Adrenal gland (tissue), 12 donors: ENCODE results near the gene PDE6B. TPM values are rescaled to one million over a fixed set of nuclear protein-coding genes. Genes with fewer than 3 reads are reported as not detected.

Experiments
- DNase-seq, 7 donors: peaks; one replicate each; pipeline ENCODE4 v3.0.0-alpha.2; 2019 to 2020
- H3K27ac ChIP-seq, 5 donors: fragments of 200-600 bp; sonication (generic) in 4 of 5; 1 replicate in 3 of 5; 2 replicates in 2 of 5; pipeline versions ENCODE4 v1.5.1 to v1.8.0; 2016 to 2020; ENCODE audit warnings: mild to moderate bottlenecking in 1 of 5
- H3K27me3 ChIP-seq: fragments of 200-600 bp; 2 replicates; pipeline ENCODE4 v1.8.0; 2021
- H3K36me3 ChIP-seq, 2 donors: fragments of 200-600 bp; replicated peaks in 1 of 2; 1 replicate in 1 of 2; 2 replicates in 1 of 2; pipeline versions ENCODE4 v1.5.1 to v1.8.0; 2018 to 2022
- H3K4me1 ChIP-seq, 2 donors: fragments of 200-600 bp; replicated peaks in 1 of 2; 1 replicate in 1 of 2; 2 replicates in 1 of 2; pipeline versions ENCODE4 v1.5.1 to v1.8.0; 2018 to 2021
- H3K4me3 ChIP-seq, 4 donors: fragments of 200-600 bp; sonication (generic) in 3 of 4; one replicate each; pipeline ENCODE4 v1.5.1; 2016 to 2018
- H3K9me3 ChIP-seq, 3 donors: fragments of 200-600 bp; sonication (generic) in 1 of 3; replicated peaks in 1 of 3; 1 replicate in 2 of 3; 2 replicates in 1 of 3; pipeline versions ENCODE4 v1.5.1 to v1.8.0; 2016 to 2021
- POLR2A ChIP-seq, 2 donors: fragments of 450-650 bp; IDR thresholded peaks; one replicate each; pipeline ENCODE4 v1.6.1; 2017; ENCODE audit warnings: antibody characterized with exemption in 2 of 2, mild to moderate bottlenecking in 2 of 2, moderate library complexity in 1 of 2
- WGBS, 4 donors: extraction: QIAGEN DNeasy Blood & Tissue Kit in 2 of 4; methylation state at CpG; one replicate each; pipeline versions ENCODE4 v1.1.5 to v1.1.7; 2013 to 2017; 5-methylcytosine and 5-hydroxymethylcytosine counted together
- intact Hi-C, 2 donors: fragments of 100-400 bp; cut with DNase I; formaldehyde crosslinking; loops; one replicate each; pipeline versions ENCODE4 v1.14.1 to v1.15.0; 2022 to 2023
- polyA plus RNA-seq, 3 donors: library from polyadenylated mRNA; stranded (reverse); fragments of 200-250 nt in 2 of 3; fragments of 350-450 nt in 1 of 3; fragmentation: Illumina TruSeq in 1 of 3; extraction: RNeasy Lipid Tissue Mini Kit (QIAGEN cat#74804) in 1 of 3; gene quantifications; one replicate each; pipeline ENCODE4 v1.2.3, GENCODE V29; 2013 to 2014
- total RNA-seq, 9 donors: library from RNA; depleted of rRNA in 4 of 9; stranded (reverse); fragments of >200 nt in 4 of 9; fragments of 120-200 nt in 1 of 9; fragmentation: NEBNext Ultra II Directional in 1 of 9; extraction: Animal tissue kit (Norgen Biotek cat#: 25700) in 1 of 9; gene quantifications; one replicate each; pipeline versions ENCODE4 v1.1.0 to v1.2.4, GENCODE V29; 2013 to 2023
- TF ChIP-seq, protein P1 (sequence below), 6 experiments: fragments of 450-650 bp in 4 of 6; fragments of 200-600 bp in 2 of 6; sonication (generic) in 1 of 6; IDR thresholded peaks; 1 replicate in 5 of 6; 2 replicates in 1 of 6; pipeline versions ENCODE4 v1.5.1 to v1.8.0; 2016 to 2021; ENCODE audit warnings: antibody characterized with exemption in 6 of 6, mild to moderate bottlenecking in 2 of 6, moderate library complexity in 1 of 6
- donor health status: healthy with polysubstance abuse.
- donor health status: Bipolar disorder and iron deficiency.
- donor health status: DM: yes; HTN: yes; CAD: no.
- donor health status: DM: no; HTN: no; CAD: no.
- donor health status: DM: no; HTN: no; CAD: no.
- donor health status: DM: yes; HTN: yes; CAD: no.

The PDE6B gene
- total and polyA plus RNA-seq, 12 donors, result 0.68 to 26.6 (median 1.9) TPM; not detected in 2

GRCh38 chr4:649751-650310, 24.5 kb downstream of the PDE6B start:
- 74 to 89% (median 85%) methylated on average over 6 to 13 of the region's 13 CpGs for WGBS, 4 donors

GRCh38 chr4:650461-650860, 25.1 kb downstream of the PDE6B start:
- TF ChIP-seq, protein P1, sequence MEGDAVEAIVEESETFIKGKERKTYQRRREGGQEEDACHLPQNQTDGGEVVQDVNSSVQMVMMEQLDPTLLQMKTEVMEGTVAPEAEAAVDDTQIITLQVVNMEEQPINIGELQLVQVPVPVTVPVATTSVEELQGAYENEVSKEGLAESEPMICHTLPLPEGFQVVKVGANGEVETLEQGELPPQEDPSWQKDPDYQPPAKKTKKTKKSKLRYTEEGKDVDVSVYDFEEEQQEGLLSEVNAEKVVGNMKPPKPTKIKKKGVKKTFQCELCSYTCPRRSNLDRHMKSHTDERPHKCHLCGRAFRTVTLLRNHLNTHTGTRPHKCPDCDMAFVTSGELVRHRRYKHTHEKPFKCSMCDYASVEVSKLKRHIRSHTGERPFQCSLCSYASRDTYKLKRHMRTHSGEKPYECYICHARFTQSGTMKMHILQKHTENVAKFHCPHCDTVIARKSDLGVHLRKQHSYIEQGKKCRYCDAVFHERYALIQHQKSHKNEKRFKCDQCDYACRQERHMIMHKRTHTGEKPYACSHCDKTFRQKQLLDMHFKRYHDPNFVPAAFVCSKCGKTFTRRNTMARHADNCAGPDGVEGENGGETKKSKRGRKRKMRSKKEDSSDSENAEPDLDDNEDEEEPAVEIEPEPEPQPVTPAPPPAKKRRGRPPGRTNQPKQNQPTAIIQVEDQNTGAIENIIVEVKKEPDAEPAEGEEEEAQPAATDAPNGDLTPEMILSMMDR (IDR thresholded peaks at IDR 0.05), result no peak
- TF ChIP-seq POLR2A (IDR thresholded peaks at IDR 0.05), result no peak
- no peaks in the 10 kb centered on the region for H3K36me3 ChIP-seq
- H3K4me3 ChIP-seq, result no peak overlapping the region
- no peaks in the 10 kb centered on the region for H3K4me1 ChIP-seq
- 65 to 70% (median 69%) methylated on average over 7 to 18 of the region's 18 CpGs for WGBS, 4 donors
- DNase-seq, result no peak
- H3K27ac ChIP-seq, result no peak overlapping the region
- intact Hi-C loops, result no loop called here
- H3K27me3 ChIP-seq, result peaks cover 8% of the 10 kb centered on the region
- no peaks in the 10 kb centered on the region for H3K9me3 ChIP-seq

More at GRCh38 chr4:649751-650310, 24.5 kb downstream of the PDE6B start:
- Histone ChIP-seq H3K4me3 (no peak overlapping the region), H3K27ac (no peak overlapping the region), H3K36me3 (no peaks in the 10 kb centered on the region), H3K9me3 (no peaks in the 10 kb centered on the region), H3K4me1 (no peaks in the 10 kb centered on the region), H3K27me3 (peaks cover 8% of the 10 kb centered on the region)
- intact Hi-C loops, result no loop called here
- no peak for TF ChIP-seq POLR2A (IDR thresholded peaks at IDR 0.05)
- TF ChIP-seq, protein P1 (IDR thresholded peaks at IDR 0.05), result no peak
- no peak for DNase-seq

DNA sequence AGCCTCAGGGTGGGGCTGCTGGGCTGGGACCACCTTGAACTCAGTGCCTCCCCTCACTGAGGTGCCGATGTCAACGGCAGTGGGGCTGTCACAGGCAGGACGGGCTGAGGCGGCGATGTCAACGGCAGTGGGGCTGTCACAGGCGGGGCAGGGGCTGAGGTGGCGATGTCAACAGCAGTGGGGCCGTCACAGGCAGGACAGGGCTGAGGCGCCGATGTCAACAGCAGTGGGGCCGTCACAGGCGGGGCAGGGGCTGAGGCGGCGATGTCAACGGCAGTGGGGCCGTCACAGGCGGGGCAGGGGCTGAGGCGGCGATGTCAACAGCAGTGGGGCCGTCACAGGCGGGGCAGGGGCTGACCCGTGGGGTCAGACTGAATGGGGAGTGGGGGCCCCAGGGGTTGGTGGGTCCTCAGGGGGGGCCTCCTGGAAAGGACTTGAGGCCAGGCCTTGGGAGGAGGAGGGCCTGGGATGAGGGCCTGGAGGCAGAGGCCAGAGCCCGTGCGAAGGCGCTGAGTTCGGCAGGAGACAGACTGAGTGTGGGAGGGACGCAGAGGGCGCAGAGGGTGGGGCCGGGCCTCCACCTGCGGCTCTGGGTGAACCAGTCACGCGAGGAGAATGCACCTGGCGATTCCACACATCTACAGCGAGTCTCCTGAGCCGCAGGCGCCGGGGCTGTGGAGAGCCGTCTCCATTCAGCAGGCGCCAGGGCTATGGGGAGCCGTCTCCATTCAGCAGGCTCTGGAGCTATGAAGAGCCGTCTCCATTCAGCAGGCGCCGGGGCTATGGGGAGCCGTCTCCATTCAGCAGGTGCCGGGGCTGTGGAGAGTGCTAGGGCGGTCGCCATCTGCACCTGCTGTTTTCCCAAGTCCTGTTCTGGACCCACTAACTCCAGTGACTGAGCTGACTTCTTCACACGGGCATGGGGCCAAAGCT, 25.8 kb downstream of the PDE6B start:
- H3K27ac ChIP-seq, result no peak overlapping the region
- no peaks in the 10 kb centered on the region for H3K9me3 ChIP-seq
- no peaks in the 10 kb centered on the region for H3K36me3 ChIP-seq
- peaks cover 8% of the 10 kb centered on the region for H3K27me3 ChIP-seq
- intact Hi-C loops, result no loop called here
- TF ChIP-seq, protein P1 (IDR thresholded peaks at IDR 0.05), result no peak
- no peak for TF ChIP-seq POLR2A (IDR thresholded peaks at IDR 0.05)
- WGBS, 4 donors, result 36 to 55% (median 42%) methylated on average over 16 to 49 of the region's 49 CpGs
- no peak for DNase-seq
- no peaks in the 10 kb centered on the region for H3K4me1 ChIP-seq
- H3K4me3 ChIP-seq, result no peak overlapping the region

GRCh38 chr4:651884-652642, 26.7 kb downstream of the PDE6B start:
- Histone ChIP-seq H3K27ac (no peak overlapping the region), H3K9me3 (no peaks in the 10 kb centered on the region), H3K36me3 (no peaks in the 10 kb centered on the region), H3K27me3 (peaks cover 8% of the 10 kb centered on the region), H3K4me3 (no peak overlapping the region), H3K4me1 (no peaks in the 10 kb centered on the region)
- WGBS, 4 donors, result 54 to 66% (median 60%) methylated on average over 23 to 24 of the region's 24 CpGs
- no peak for DNase-seq
- no peak for TF ChIP-seq POLR2A (IDR thresholded peaks at IDR 0.05)
- TF ChIP-seq, protein P1 (IDR thresholded peaks at IDR 0.05), result no peak
- intact Hi-C loops, result no loop called here
